Measurements from ENCODE around the gene AMIGO3.
"Not testable (repeated sequence)": the region's sequence is repeated elsewhere in the genome, so short reads cannot be mapped to it uniquely, and the experiment has no call there.

DNA sequence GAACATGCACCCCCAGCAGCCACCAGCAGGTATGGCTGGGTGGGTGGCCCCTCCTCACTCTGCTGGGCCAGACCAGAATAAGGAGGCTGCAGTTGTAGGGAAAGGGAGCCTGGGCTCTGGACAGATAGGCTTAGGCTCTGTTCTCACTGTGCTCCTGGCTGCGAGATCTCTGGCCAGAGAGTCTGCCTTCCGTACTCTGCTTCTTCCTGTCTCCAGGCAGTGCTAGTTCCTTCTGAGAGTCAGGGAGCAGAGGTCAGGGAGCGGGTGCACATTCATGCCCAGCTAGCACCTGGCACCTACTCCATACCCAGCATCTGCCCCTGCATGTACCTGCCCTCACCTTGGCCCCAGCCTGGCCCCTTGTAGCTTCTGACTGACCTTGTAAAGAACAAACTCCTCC lies 28.0 kb downstream of the AMIGO3 start:
- TF ChIP-seq, protein P1, sequence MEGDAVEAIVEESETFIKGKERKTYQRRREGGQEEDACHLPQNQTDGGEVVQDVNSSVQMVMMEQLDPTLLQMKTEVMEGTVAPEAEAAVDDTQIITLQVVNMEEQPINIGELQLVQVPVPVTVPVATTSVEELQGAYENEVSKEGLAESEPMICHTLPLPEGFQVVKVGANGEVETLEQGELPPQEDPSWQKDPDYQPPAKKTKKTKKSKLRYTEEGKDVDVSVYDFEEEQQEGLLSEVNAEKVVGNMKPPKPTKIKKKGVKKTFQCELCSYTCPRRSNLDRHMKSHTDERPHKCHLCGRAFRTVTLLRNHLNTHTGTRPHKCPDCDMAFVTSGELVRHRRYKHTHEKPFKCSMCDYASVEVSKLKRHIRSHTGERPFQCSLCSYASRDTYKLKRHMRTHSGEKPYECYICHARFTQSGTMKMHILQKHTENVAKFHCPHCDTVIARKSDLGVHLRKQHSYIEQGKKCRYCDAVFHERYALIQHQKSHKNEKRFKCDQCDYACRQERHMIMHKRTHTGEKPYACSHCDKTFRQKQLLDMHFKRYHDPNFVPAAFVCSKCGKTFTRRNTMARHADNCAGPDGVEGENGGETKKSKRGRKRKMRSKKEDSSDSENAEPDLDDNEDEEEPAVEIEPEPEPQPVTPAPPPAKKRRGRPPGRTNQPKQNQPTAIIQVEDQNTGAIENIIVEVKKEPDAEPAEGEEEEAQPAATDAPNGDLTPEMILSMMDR (IDR thresholded peaks at IDR 0.05; ENCODE audit: low read depth, low read length) = not testable (repeated sequence)
- TF ChIP-seq EZH2phosphoT487 (IDR thresholded peaks at IDR 0.05; ENCODE audit: low read depth) = not testable (repeated sequence)
